K562 (cell line): ENCODE results near the gene HLTF. TPM values are rescaled to one million over a fixed set of nuclear protein-coding genes. Genes with fewer than 3 reads are reported as not detected.

Experiments used
- BRD9 ChIP-seq: fragments of 450-650 bp; IDR thresholded peaks from 2 replicates; pipeline ENCODE4 v1.6.1; 2018; ENCODE audit warnings: low read depth; ENCODE audit not compliant: partially characterized antibody
- CBX3 ChIP-seq, 2 experiments: IDR thresholded peaks; 1 replicate in 1 of 2; 2 replicates in 1 of 2; pipeline ENCODE4 v1.6.1; 2012; ENCODE audit warnings: inconsistent platforms in 2 of 2, low read length in 2 of 2, borderline replicate concordance in 1 of 2, control low read depth in 1 of 2
- CREM ChIP-seq: IDR thresholded peaks from 2 replicates; pipeline ENCODE4 v1.6.1; 2014; ENCODE audit warnings: antibody characterized with exemption, low read depth
- ETS2 ChIP-seq: IDR thresholded peaks from 2 replicates; pipeline ENCODE4 v1.6.1; 2016; ENCODE audit warnings: borderline replicate concordance, missing genetic modification characterization, mild to moderate bottlenecking, moderate library complexity, missing compliant biosample characterization; ENCODE audit not compliant: poor library complexity, severe bottlenecking
- HIVEP1 ChIP-seq: fragments of 250-450 bp; sonication (Bioruptor Pico); IDR thresholded peaks from 2 replicates; pipeline ENCODE4 v1.4.0; 2020; ENCODE audit warnings: mild to moderate bottlenecking
- HMG20A ChIP-seq: fragments of 450-650 bp; formaldehyde crosslinking; conservative IDR thresholded peaks from 2 replicates; pipeline ENCODE4 v1.4.0; 2020; ENCODE audit warnings: mild to moderate bottlenecking, mixed read lengths
- ILK ChIP-seq: fragments of 450-650 bp; IDR thresholded peaks from 2 replicates; pipeline ENCODE4 v1.6.1; 2016; ENCODE audit warnings: missing genetic modification characterization, low read depth, mild to moderate bottlenecking, missing compliant biosample characterization, moderate library complexity, borderline replicate concordance
- IRF2 ChIP-seq: sonication (generic); formaldehyde crosslinking; IDR thresholded peaks from 2 replicates; pipeline ENCODE4 v1.8.1; 2022; ENCODE audit warnings: mild to moderate bottlenecking, missing genetic modification reagents
- KDM2B ChIP-seq: fragments of 250-450 bp; sonication (Bioruptor Pico); IDR thresholded peaks from 2 replicates; pipeline ENCODE4 v1.8.0; 2021; ENCODE audit warnings: mild to moderate bottlenecking, moderate library complexity
- MBD2 ChIP-seq: sonication (generic); IDR thresholded peaks from 2 replicates; pipeline ENCODE4 v1.6.1; 2016; ENCODE audit warnings: low read depth, borderline replicate concordance
- MTA2 ChIP-seq: fragments of 450-650 bp; IDR thresholded peaks from 2 replicates; pipeline ENCODE4 v1.6.1; 2016; ENCODE audit warnings: low read depth
- NCOA1 ChIP-seq: fragments of 450-650 bp; IDR thresholded peaks from 2 replicates; pipeline ENCODE4 v1.6.1; 2016; ENCODE audit warnings: low read depth
- NCOR1 ChIP-seq: fragments of 450-650 bp; IDR thresholded peaks from 2 replicates; pipeline ENCODE4 v1.6.1; 2016; ENCODE audit warnings: mild to moderate bottlenecking, moderate library complexity
- RBM22 ChIP-seq: fragments of 200-400 bp; formaldehyde crosslinking; IDR thresholded peaks from 2 replicates; pipeline ENCODE4 v1.6.1; 2018; ENCODE audit warnings: low read length, low read depth; ENCODE audit not compliant: poor library complexity, severe bottlenecking
- SAP30 ChIP-seq: fragments of 200-600 bp; sonication (generic); IDR thresholded peaks from 2 replicates; pipeline ENCODE4 v1.6.1; 2012; ENCODE audit warnings: borderline replicate concordance, low read depth, mild to moderate bottlenecking, moderate library complexity, low read length, control low read depth, inconsistent platforms; ENCODE audit not compliant: insufficient read depth, poor library complexity, severe bottlenecking
- SIRT6 ChIP-seq: IDR thresholded peaks from one replicate; pipeline ENCODE4 v1.6.1; 2012; ENCODE audit warnings: low read depth, mild to moderate bottlenecking, control low read depth, inconsistent platforms, low read length, moderate library complexity
- TEAD4 ChIP-seq, 2 experiments: sonication (generic) in 1 of 2; formaldehyde crosslinking in 1 of 2; IDR thresholded peaks; 2 replicates each; pipeline versions ENCODE4 v1.6.1 to v1.8.0; 2012 to 2022; ENCODE audit warnings: borderline replicate concordance in 1 of 2, inconsistent platforms in 1 of 2, low read length in 1 of 2, mild to moderate bottlenecking in 1 of 2, missing genetic modification reagents in 1 of 2
- ZBTB8A ChIP-seq: fragments of 450-650 bp; IDR thresholded peaks from 2 replicates; pipeline ENCODE4 v1.6.1; 2018; ENCODE audit warnings: mild to moderate bottlenecking, moderate library complexity; ENCODE audit not compliant: partially characterized antibody
- ZNF551 ChIP-seq: fragments of 250-450 bp; sonication (Bioruptor Pico); IDR thresholded peaks from 2 replicates; pipeline ENCODE4 v1.5.0; 2021; ENCODE audit warnings: mild to moderate bottlenecking, moderate library complexity
- ZNF717 ChIP-seq: fragments of 250-450 bp; sonication (Bioruptor Pico); IDR thresholded peaks from 2 replicates; pipeline ENCODE4 v1.5.0; 2021
- polyA plus RNA-seq, 8 experiments: library from polyadenylated mRNA; depleted of rRNA in 4 of 8; stranded (reverse) in 5 of 8; unstranded in 3 of 8; fragments of >200 nt; fragmentation: Nextera tagmentation in 2 of 8; fragmentation: Illumina TruSeq in 1 of 8; extraction: Ambion mirVana in 2 of 8; extraction: Trizol in 1 of 8; gene quantifications; 2 replicates each; pipeline versions ENCODE4 v1.2.1 to v1.2.3, GENCODE V29; 2011 to 2014; ENCODE audit warnings: inconsistent platforms in 1 of 8, missing spikeins in 1 of 8
- total RNA-seq, 7 experiments: library from RNA; depleted of rRNA in 6 of 7; stranded (reverse); fragments of >200 nt in 6 of 7; fragmentation: Illumina TruSeq in 2 of 7; extraction: Trizol in 2 of 7; gene quantifications; 2 replicates each; pipeline versions ENCODE4 v1.2.1 to v1.2.3, GENCODE V29; 2011 to 2021; ENCODE audit warnings: low replicate concordance in 1 of 7
- TF ChIP-seq, protein P1 (sequence below), 2 experiments: IDR thresholded peaks; 2 replicates each; pipeline ENCODE4 v1.6.1; 2012; ENCODE audit warnings: improper control_type of control experiment in 2 of 2, low read depth in 2 of 2, low read length in 2 of 2, borderline replicate concordance in 1 of 2
- TF ChIP-seq, protein P2 (sequence below): sonication (generic); formaldehyde crosslinking; IDR thresholded peaks from 2 replicates; pipeline ENCODE4 v1.8.0; 2022; ENCODE audit warnings: missing genetic modification reagents, mild to moderate bottlenecking, borderline replicate concordance
- TF ChIP-seq, protein P3 (sequence below): fragments of 450-650 bp; conservative IDR thresholded peaks from 2 replicates; pipeline ENCODE4 v1.6.1; 2016; ENCODE audit warnings: missing genetic modification characterization, low read depth, mild to moderate bottlenecking, control low read depth, missing compliant biosample characterization

HLTF gene
- total and polyA plus RNA-seq, 9 of the 15 experiments (the other 6 are each of a cell fraction or from before 2014, with no cell fraction given): 35.1 to 82.4 (median 50.4) TPM

DNA sequence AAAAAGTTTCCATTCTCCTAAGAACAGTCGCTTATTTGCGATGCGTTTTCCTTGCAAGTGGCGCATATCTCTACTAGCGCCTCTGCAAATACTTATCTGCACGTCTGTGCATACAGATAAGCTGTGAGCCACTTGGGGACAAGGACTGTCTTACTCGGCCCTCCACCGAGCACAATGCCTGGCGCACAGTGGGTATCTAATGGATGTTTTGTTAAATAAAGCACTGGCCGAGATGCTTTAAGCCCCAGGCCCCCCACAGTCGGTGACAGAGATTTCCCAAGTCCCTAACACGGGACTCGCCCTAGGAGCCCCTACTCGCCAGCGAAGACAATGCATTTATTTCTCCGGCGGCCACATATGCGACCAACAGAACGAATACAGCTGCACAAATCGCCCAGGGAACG is 503 bp downstream of the HLTF start (continued):
- TF ChIP-seq, protein P1, sequence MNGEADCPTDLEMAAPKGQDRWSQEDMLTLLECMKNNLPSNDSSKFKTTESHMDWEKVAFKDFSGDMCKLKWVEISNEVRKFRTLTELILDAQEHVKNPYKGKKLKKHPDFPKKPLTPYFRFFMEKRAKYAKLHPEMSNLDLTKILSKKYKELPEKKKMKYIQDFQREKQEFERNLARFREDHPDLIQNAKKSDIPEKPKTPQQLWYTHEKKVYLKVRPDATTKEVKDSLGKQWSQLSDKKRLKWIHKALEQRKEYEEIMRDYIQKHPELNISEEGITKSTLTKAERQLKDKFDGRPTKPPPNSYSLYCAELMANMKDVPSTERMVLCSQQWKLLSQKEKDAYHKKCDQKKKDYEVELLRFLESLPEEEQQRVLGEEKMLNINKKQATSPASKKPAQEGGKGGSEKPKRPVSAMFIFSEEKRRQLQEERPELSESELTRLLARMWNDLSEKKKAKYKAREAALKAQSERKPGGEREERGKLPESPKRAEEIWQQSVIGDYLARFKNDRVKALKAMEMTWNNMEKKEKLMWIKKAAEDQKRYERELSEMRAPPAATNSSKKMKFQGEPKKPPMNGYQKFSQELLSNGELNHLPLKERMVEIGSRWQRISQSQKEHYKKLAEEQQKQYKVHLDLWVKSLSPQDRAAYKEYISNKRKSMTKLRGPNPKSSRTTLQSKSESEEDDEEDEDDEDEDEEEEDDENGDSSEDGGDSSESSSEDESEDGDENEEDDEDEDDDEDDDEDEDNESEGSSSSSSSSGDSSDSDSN (IDR thresholded peaks at IDR 0.05; ENCODE audit: borderline replicate concordance in 1 of 2, low read depth in 2 of 2, low read length in 2 of 2): 0 out of 4 replicates have a peak, but pooled peaks of 1 of the 2 experiments have one; percentile 31
- TF ChIP-seq, protein P2, sequence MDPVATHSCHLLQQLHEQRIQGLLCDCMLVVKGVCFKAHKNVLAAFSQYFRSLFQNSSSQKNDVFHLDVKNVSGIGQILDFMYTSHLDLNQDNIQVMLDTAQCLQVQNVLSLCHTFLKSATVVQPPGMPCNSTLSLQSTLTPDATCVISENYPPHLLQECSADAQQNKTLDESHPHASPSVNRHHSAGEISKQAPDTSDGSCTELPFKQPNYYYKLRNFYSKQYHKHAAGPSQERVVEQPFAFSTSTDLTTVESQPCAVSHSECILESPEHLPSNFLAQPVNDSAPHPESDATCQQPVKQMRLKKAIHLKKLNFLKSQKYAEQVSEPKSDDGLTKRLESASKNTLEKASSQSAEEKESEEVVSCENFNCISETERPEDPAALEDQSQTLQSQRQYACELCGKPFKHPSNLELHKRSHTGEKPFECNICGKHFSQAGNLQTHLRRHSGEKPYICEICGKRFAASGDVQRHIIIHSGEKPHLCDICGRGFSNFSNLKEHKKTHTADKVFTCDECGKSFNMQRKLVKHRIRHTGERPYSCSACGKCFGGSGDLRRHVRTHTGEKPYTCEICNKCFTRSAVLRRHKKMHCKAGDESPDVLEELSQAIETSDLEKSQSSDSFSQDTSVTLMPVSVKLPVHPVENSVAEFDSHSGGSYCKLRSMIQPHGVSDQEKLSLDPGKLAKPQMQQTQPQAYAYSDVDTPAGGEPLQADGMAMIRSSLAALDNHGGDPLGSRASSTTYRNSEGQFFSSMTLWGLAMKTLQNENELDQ: no peak
- peak; percentile 85 for TF ChIP-seq MTA2
- 0 out of 2 replicates have a peak, but pooled peaks have one; percentile 21 for TF ChIP-seq MBD2
- no peak for TF ChIP-seq KDM2B
- no peak for TF ChIP-seq HMG20A (CRISPR knock-in tag)
- no peak for TF ChIP-seq ILK (tag)
- no peak for TF ChIP-seq ETS2
- TF ChIP-seq, protein P3, sequence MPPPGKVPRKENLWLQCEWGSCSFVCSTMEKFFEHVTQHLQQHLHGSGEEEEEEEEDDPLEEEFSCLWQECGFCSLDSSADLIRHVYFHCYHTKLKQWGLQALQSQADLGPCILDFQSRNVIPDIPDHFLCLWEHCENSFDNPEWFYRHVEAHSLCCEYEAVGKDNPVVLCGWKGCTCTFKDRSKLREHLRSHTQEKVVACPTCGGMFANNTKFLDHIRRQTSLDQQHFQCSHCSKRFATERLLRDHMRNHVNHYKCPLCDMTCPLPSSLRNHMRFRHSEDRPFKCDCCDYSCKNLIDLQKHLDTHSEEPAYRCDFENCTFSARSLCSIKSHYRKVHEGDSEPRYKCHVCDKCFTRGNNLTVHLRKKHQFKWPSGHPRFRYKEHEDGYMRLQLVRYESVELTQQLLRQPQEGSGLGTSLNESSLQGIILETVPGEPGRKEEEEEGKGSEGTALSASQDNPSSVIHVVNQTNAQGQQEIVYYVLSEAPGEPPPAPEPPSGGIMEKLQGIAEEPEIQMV (tag): no peak
- TF ChIP-seq SIRT6: no peak
- TF ChIP-seq NCOA1: peak; percentile 87; the same call in 1 of the 2 replicates
- peak; percentile 91 for TF ChIP-seq TEAD4 (IDR thresholded peaks at IDR 0.05; ENCODE audit: low read length)
- TF ChIP-seq TEAD4 (CRISPR knock-in tag; IDR thresholded peaks at IDR 0.05; ENCODE audit: borderline replicate concordance): no peak
- no peak for TF ChIP-seq ZBTB8A
- no peak for TF ChIP-seq RBM22
- peak; percentile 91 for TF ChIP-seq NCOR1
- 0 out of 3 replicates have a peak, but pooled peaks of 1 of the 2 experiments have one; percentile 18 for TF ChIP-seq CBX3 (IDR thresholded peaks at IDR 0.05; ENCODE audit: borderline replicate concordance in 1 of 2, low read length in 2 of 2)
- TF ChIP-seq ZNF551 (CRISPR knock-in tag): no peak
- no peak for TF ChIP-seq ZNF717
- peak; percentile 18 for TF ChIP-seq SAP30
- TF ChIP-seq HIVEP1 (CRISPR knock-in tag): no peak
- TF ChIP-seq CREM: peak; percentile 87
- TF ChIP-seq IRF2 (CRISPR knock-in tag): no peak
- TF ChIP-seq BRD9: peak; percentile 18
